DOHH2 (cell line): ENCODE results near the gene MED13.

Experiments
- H3F3A ChIP-seq: fragments of 200-600 bp; sonication (generic), shearing (Covaris generic); 2 replicates; pipeline ENCODE4 v1.6.0; 2016; ENCODE audit warnings: antibody characterized with exemption, mild to moderate bottlenecking; ENCODE audit not compliant: control insufficient read depth, insufficient read depth
- H3K27ac ChIP-seq: fragments of 200-600 bp; sonication (generic); 2 replicates; pipeline ENCODE4 v1.5.1; 2014; ENCODE audit warnings: low read depth, mild to moderate bottlenecking, low read length, moderate library complexity
- H3K27me3 ChIP-seq: fragments of 200-600 bp; sonication (generic); 2 replicates; pipeline ENCODE4 v1.6.1; 2014; ENCODE audit warnings: mild to moderate bottlenecking, low read length, mixed read lengths; ENCODE audit not compliant: control insufficient read depth
- H3K36me3 ChIP-seq: fragments of 200-600 bp; sonication (generic); 2 replicates; pipeline ENCODE4 v1.6.1; 2014; ENCODE audit warnings: mild to moderate bottlenecking, low read length, moderate library complexity, mixed read lengths; ENCODE audit not compliant: control insufficient read depth
- H3K4me1 ChIP-seq: fragments of 200-600 bp; sonication (generic); 2 replicates; pipeline ENCODE4 v1.6.1; 2014; ENCODE audit warnings: mild to moderate bottlenecking, low read length, mixed read lengths; ENCODE audit not compliant: control insufficient read depth
- H3K4me2 ChIP-seq: fragments of 200-600 bp; sonication (generic); 2 replicates; pipeline ENCODE4 v1.6.0; 2014; ENCODE audit warnings: mild to moderate bottlenecking, low read length, moderate library complexity
- H3K4me3 ChIP-seq: fragments of 200-600 bp; sonication (generic); 2 replicates; pipeline ENCODE4 v1.5.1; 2014; ENCODE audit warnings: mild to moderate bottlenecking, low read length, mixed read lengths
- H3K79me2 ChIP-seq: fragments of 200-600 bp; sonication (generic); 2 replicates; pipeline ENCODE4 v1.6.1; 2014; ENCODE audit warnings: mild to moderate bottlenecking, low read length, mixed read lengths; ENCODE audit not compliant: control insufficient read depth
- H3K9me2 ChIP-seq: fragments of 200-600 bp; sonication (generic); replicated peaks from 2 replicates; pipeline ENCODE4 v1.6.1; 2014; ENCODE audit warnings: mild to moderate bottlenecking, low read length, mixed read lengths; ENCODE audit not compliant: control insufficient read depth
- H3K9me3 ChIP-seq: fragments of 200-600 bp; sonication (generic); 2 replicates; pipeline ENCODE4 v1.6.1; 2014; ENCODE audit warnings: antibody characterized with exemption, low read length, mixed read lengths; ENCODE audit not compliant: control insufficient read depth, insufficient read depth
- H4K20me1 ChIP-seq: fragments of 200-600 bp; sonication (generic); 2 replicates; pipeline ENCODE4 v1.6.0; 2014; ENCODE audit warnings: low read depth, mild to moderate bottlenecking, antibody characterized with exemption, low read length, moderate library complexity; ENCODE audit not compliant: control insufficient read depth, insufficient read depth
- CTCF ChIP-seq: fragments of 200-600 bp; sonication (generic); IDR thresholded peaks from one replicate; pipeline ENCODE4 v1.5.1; 2014; ENCODE audit warnings: antibody characterized with exemption, mild to moderate bottlenecking, low read depth, low read length; ENCODE audit not compliant: poor library complexity, severe bottlenecking
- EZH2phosphoT487 ChIP-seq: fragments of 200-600 bp; sonication (generic); IDR thresholded peaks from 2 replicates; pipeline ENCODE4 v1.6.1; 2017; ENCODE audit warnings: borderline replicate concordance, mild to moderate bottlenecking, antibody characterized with exemption, low read length, moderate library complexity, mixed read lengths

Gene MED13

GRCh38 chr17:62105357-62105756 lies 40.3 kb upstream of the MED13 start:
- Histone ChIP-seq H4K20me1 (no peaks in the 10 kb centered on the region), H3K36me3 (no peaks in the 10 kb centered on the region), H3K27me3 (peaks cover 6% of the 10 kb centered on the region; the same call in 1 of the 2 replicates)

GRCh38 chr17:62101515-62101914 lies 36.4 kb upstream of the MED13 start:
- no peaks in the 10 kb centered on the region for H3K36me3 ChIP-seq
- peaks cover 6% of the 10 kb centered on the region; the same call in 1 of the 2 replicates for H3K27me3 ChIP-seq
- no peak overlapping the region for H3K27ac ChIP-seq
- no peak overlapping the region for H3K4me2 ChIP-seq
- H3K9me3 ChIP-seq, result no peaks in the 10 kb centered on the region
- H4K20me1 ChIP-seq, result no peaks in the 10 kb centered on the region
- no peak overlapping the region for H3K4me3 ChIP-seq
- TF ChIP-seq CTCF, result no peak
- no peaks in the 10 kb centered on the region for H3K4me1 ChIP-seq
- no peaks in the 10 kb centered on the region for H3K79me2 ChIP-seq
- H3K9me2 ChIP-seq, result no peaks in the 10 kb centered on the region
- no peaks in the 10 kb centered on the region for H3F3A ChIP-seq

More at GRCh38 chr17:62105357-62105756, 40.3 kb upstream of the MED13 start:
- H3K9me2 ChIP-seq, result no peaks in the 10 kb centered on the region
- no peak overlapping the region for H3K27ac ChIP-seq
- TF ChIP-seq EZH2phosphoT487 (no peak), CTCF (no peak)
- no peaks in the 10 kb centered on the region for H3K9me3 ChIP-seq
- no peaks in the 10 kb centered on the region for H3F3A ChIP-seq
- no peak overlapping the region for H3K4me3 ChIP-seq
- no peak overlapping the region for H3K4me2 ChIP-seq
- no peaks in the 10 kb centered on the region for H3K79me2 ChIP-seq
- H3K4me1 ChIP-seq, result no peaks in the 10 kb centered on the region

GRCh38 chr17:62101090-62101489 lies 36.0 kb upstream of the MED13 start:
- no peak overlapping the region for H3K27ac ChIP-seq
- no peaks in the 10 kb centered on the region for H3K79me2 ChIP-seq
- H3K9me3 ChIP-seq, result no peaks in the 10 kb centered on the region
- TF ChIP-seq CTCF (no peak), EZH2phosphoT487 (no peak)
- H3K27me3 ChIP-seq, result peaks cover 3% of the 10 kb centered on the region; the same call in 1 of the 2 replicates
- H3K4me3 ChIP-seq, result no peak overlapping the region
- no peaks in the 10 kb centered on the region for H4K20me1 ChIP-seq
- no peaks in the 10 kb centered on the region for H3K4me1 ChIP-seq
- H3K36me3 ChIP-seq, result no peaks in the 10 kb centered on the region
- no peaks in the 10 kb centered on the region for H3K9me2 ChIP-seq
- no peak overlapping the region for H3K4me2 ChIP-seq
- H3F3A ChIP-seq, result no peaks in the 10 kb centered on the region
